ENCODE results near the gene TOGARAM1.

DNA sequence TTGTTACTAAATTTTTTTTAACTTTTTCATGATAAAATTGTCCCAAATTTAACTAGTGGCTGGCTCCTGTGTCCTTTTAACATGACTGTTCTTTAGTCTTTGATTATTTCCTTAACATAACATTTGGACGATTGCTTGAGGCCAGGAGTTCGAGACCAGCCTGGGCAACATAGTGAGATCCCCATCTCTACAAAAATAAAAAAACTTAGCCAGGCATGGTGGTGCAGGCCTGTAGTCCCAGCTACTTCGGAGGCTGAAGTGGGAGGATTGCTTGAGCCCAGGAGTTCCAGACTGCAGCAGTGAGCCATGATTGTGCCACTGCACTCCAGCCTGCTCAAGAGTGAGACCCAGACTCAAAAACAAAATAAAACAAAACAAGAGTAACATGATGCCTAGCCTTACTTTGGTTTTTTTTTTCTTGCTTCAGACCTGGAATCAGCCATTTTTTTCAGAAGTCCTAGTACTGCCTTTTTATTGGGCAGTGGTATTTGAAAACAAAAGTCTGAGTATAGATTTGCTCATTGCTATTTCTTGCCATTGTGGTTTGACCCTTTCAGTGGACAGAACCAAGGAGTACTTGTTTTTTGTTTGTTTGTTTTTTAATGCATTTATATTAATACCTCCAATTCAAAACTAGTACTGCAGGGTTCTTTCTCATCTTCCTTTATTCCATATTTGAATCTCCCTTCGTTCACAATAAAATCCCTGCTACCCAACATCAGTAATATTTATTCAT lies 4.8 kb downstream of the TOGARAM1 start:
- TF ChIP-seq CTCF (IDR thresholded peaks at IDR 0.05) (no peak), POLR2A (IDR thresholded peaks at IDR 0.05) (no peak), EP300 (IDR thresholded peaks at IDR 0.05) (no peak)
